SIG-M5 (cell line): ENCODE results near the gene RGL1.

ENCODE experiments used
- DNase-seq: peaks from one replicate; lab custom pipeline; 2025; lab: John Stamatoyannopoulos, UW

Gene RGL1

DNA sequence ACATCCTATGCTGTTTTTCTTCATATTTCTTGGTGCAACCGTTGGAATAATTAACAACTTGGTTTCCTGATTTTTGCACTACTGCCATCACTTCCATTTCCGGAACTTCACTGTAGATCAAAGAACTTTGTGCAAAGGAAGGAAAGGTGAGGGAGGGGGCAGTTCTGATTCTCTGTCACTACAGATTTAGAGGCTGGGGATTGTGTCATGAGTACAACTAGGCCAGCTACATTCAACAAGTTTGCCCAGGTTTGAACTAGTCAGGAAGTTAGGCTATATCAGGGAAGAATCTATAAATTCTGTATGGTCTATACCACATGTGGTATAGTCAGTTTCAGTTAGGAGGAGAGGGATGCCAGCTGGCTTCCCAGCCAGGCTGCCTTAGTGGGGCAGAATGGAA, 84.2 kb downstream of the RGL1 start:
- no peak for DNase-seq

DNA sequence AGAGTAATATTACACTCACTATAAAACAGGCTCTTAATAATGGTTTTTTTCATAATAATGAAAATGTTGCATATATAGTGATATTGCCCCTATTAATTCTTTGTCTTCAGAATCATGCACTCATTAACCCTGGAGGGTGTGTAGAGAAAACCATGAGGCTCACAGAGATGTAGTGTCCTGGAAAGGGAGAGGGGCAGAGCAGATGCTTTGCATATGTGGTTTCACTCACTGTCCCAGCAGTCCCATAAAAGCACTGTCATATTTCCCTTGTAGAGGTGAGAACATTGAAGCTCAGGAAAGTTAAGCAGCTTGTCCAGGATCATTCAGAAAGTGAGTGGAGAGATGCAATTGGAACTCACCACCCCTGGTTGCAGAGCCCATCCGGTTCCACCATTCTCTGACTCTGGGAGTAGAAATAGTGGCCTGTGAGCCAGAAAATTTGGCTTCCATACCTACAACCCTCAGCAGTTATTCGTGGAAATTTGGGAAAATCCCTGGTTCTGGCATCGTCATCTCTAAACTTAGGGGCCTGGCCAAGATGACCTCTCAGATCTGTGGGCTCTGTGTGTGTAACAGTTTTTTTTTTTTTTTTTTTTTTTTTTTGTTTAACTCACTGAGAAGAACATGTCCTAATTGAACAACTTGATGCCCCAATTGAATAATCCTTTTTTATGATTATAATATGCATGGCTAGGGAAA, 86.4 kb downstream of the RGL1 start:
- DNase-seq, result no peak

DNA sequence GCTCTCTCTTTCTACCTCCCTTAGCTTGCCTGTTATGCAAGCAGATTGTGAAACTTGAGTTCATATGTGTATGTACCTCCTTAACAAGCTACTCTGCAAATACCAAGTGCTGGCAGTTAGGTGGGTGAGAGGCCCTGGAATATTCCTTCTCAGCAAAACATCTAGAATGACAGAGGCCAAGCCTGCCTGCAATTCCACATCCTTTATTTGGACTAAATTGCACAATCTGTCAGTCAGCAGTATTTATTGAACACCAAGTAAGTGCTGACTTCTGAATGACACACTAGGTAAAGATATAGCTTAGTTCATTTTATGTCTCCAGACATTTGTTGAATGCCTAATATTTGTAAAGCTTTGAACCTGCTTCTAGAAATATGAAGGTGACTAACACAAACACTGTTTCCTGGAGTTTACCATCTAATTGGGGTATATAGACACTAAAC, 87.5 kb downstream of the RGL1 start:
- DNase-seq, result no peak

DNA sequence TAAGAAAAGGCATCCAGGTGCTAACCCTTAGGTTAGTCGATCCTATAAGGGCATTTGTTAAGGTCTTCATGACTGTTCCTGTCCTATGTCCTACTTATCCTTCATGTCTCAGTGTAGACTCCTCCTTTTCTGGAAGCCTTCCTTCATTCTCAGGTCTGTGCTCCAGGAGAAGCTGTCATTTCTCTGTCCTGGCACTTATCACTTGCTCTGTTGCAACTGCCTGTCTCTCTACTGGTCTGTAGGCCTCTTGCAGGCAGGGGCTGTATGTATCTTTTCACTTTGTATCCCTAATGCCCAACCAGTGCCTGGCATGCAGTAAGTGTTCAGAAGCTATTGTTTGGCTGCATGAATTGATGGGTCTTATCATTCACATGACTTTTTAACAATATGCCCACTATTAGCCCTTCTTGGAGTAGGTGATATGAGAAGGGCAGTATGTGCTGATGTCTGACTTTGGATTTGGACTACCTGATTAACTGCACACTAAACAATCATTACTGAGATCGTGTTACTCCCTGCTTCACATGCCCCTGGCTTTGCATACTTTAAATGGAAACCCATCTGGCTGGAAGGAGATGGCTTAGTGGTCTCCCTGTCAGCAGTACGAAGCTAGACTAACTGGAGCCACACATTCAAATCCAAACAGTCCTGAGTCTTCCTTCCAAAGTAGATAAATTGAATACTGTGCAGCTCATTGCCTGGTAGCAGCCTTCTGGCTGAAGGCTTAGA, 88.8 kb downstream of the RGL1 start:
- no peak for DNase-seq

DNA sequence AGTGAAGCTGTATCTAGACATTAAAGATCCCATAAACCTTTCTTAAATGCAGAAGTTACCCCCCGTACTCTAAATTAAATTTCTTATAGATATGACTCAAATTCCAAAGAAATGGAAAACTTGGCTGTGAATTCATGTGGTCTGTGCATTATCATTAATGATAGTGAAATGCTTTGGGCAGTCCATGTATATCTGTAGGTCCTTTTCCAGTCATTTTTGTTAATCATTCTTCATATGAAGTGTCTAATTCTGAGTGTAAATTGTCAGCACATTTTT, 89.3 kb downstream of the RGL1 start:
- DNase-seq, result no peak

DNA sequence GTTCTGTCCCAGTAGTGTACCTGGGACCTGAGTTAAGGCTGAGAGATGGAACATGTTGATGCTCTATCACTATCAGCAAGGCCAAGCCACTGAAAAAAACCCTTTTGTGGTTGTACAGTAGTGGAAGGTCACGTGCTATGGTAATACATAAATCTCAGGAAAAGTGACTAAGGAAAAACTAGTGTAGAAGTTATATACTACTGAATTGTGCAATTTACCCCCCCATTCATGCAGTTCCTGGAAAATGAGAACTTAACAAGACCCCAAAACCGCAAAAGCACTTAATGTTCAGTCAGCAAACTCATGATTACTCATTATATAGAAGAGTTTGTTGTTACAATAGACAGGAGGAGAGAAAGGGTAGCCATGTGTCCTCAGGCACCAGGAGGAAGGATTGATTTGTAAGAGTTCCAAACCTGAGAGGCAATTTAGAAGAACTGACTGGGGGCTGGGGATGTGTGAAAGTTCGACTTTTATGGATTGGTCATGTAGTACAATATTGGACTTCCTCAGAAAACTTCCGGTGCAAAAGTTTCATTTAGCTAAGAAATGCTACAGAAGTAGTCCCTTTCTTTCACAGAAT, 91.6 kb downstream of the RGL1 start:
- DNase-seq, result peak; percentile 95

DNA sequence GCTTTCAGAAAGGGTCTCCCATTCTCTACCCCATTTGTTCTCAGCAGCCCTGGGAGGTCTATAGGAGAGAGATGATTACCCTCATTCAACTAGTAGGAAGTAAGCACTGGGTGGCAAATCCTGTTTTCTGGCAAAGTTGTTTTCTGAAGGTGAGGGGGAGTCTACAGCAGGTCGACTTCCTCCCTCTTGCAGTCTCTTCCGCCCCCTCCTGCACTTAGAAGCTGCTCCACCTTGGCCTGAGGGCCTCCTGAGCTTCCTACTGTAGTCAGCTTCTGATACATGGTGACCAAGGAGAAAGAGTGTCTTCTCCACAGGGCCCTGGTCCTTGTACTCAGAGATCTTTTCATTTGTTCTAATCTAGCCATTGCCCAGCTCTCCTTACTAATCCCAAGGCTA, 93.1 kb downstream of the RGL1 start:
- DNase-seq, result no peak

DNA sequence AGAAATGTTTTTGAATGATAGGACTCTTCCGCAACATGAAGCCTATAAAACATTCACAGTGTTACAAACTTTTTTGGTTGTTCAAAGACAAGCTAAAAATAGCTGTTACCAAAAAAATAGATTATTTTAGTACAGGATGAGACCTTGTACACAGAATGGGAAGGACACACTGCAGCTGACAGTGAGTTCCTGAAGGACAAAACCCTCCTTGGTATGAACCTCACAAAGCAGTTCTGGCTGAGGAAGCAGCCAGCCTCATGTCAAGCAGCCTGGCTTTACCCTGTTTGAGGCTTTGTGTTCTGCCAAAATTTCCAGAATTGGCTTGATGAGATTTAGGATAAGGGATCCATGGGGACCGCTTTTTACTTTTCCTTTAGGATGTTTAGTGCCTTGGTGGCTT, 93.7 kb downstream of the RGL1 start:
- DNase-seq, result no peak

DNA sequence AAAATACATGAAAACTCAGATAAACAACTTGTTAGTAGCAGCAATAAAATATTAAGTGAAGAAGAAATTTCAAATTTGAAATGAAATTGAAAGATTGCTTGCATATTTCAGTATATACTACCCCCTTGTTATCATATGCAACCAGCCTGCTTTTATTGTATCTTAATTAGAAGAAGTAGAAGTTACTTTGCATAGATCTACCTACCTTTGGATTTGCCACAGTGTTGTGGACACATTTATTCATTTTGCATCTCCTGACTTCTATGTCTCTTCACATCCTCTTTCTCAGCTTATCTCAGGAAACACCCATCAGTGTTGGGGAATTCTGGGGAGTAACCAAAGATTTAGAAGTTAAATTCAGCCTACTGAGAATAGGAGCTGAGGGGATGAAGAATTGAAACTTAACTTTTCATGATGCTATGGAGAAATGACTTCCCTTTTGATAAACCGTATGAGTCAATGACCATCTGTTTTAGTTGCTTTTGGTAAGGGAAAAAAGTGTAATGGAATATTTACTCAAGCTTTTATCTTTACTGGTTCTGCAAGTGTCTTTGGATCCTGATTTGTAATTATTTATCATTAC, 96.9 kb downstream of the RGL1 start:
- no peak for DNase-seq

DNA sequence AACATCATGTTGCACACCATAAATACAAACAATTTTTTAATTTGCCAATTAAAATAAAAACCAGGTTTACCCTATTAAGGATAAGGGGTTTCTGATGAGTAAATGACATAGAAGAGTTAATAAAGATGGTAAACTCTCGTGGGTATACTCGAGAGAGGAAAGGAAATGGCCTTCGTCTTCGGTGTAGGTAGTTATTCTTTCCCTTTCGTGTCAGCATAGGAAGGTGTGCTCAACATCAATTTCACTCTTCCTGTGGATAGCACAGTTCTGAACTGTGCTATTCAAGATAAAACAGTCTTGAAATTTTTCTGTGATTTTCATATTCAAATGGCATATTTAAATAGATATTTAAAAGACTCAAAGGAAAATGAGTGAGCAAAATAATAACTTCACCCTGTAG, 98.2 kb downstream of the RGL1 start:
- DNase-seq, result no peak

DNA sequence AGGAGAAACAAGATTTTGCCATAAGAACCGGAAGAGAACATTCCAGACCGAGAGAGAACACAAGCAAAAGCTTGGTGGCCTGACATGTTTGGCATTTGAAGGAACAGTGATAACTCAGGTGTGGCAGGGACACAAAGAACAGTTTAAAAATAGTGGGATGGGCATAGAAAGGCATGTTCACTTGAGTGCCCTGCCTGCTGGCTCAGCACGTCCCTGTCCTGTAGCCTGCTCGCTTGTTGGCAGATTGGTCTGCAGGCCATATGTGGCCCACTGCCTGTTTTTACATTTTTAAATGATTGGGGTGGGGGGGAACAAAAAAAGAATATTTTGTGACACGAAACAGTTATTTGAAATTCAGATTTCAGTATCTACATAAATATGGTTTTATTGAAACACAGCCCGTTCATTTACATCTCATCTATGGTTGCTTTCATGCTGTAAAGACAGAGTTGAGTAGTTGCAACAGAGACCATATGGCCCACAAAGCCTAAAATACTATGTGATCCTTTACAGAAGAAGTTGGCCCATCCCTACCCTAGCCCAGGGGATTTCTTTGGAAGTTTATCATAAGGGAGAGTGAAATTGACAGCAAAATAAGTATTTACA, 100.7 kb downstream of the RGL1 start:
- DNase-seq, result no peak

DNA sequence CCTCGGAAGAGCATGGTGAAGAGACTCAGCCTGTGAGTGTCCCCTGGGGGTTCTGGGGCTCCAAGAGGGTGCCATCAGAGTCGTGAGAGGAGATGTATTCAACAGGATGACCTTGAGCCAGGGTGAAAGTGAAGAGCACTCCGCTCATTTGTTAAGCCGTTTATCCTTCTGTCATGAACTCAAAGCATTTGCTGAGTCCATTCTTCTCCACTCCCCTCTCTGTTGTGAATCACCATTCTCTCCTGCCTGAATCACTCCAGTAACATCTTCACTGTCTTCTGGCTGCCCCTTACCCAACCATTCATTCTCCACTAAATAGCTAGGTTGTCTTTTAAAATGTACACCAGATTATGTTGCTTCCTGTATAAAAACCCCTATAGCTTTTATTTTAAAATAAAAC, 102.2 kb downstream of the RGL1 start:
- no peak for DNase-seq

DNA sequence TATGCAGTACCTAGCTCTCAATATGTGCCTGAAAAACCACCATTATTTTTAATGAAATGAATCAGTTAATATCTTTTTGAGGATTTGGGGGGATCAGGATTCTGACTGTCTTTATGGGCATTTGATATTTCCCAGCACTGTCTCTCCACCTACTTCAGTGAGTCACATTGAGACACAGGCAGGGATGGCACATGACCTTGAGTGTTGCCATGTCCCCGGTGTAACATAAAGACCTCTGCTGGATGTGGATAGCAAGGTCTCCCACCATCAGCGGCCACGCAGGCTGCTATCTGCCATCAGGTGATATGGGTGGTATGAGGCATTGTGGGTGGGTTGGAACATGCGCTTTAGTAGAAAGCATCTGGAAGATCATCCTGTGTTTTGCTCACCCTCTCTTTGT, 103.2 kb downstream of the RGL1 start:
- DNase-seq, result no peak

DNA sequence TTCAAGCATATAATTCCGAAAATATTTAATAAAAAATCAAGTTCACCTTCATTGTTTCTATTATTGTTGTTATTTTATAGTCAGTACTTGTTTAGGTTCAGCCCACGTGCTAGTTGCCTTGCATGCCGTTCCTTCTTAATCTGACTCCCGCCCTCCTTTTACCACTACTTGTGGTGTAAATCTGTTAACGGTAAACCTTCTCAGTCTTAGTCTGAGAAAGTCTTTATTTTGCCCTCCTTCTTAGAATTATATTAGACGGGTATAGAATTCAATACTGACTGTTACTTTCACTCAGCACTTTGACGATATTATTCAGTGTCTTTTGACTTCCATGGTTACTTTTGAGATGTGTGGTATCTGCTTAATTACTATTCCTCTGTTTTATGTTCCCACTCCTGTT, 104.8 kb downstream of the RGL1 start:
- no peak for DNase-seq

DNA sequence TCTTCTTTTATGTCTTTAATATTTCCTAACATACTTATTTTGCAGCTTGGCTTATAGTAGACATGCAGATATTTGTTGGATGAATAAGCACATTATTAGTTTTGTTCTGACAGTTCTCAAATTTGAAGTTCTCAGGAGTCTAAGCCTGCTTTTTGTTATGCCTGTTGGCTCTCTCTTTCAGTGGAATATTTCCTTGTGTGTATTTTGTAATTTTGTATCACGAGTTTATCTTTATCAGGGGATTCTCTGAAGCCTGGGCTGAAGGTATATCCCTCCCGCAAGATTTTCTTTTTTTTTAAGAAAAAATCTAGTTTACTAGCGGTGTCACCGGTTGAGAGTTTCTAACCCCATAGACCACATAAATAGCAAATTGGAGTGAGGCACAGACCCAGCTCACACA, 105.9 kb downstream of the RGL1 start:
- DNase-seq, result no peak

DNA sequence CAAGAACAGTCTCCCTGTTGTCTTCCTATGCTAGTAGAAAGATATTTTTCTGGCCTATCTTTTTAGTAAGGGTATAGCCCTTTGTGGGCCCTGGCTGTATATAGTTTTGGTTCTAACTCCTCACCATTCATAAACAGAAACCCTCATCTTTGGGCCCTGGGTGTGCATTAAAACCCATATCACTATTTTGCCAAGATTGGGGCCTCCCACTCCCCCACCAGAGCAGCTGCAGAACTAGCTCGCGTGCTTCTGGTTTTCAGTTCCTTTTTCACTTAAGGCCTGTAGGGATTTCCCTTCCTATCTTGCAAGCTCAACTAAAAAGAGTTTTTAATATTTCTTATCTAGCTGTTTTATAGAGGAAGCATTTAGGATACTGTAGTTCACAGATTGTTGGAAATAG, 106.4 kb downstream of the RGL1 start:
- DNase-seq, result peak; percentile 50

DNA sequence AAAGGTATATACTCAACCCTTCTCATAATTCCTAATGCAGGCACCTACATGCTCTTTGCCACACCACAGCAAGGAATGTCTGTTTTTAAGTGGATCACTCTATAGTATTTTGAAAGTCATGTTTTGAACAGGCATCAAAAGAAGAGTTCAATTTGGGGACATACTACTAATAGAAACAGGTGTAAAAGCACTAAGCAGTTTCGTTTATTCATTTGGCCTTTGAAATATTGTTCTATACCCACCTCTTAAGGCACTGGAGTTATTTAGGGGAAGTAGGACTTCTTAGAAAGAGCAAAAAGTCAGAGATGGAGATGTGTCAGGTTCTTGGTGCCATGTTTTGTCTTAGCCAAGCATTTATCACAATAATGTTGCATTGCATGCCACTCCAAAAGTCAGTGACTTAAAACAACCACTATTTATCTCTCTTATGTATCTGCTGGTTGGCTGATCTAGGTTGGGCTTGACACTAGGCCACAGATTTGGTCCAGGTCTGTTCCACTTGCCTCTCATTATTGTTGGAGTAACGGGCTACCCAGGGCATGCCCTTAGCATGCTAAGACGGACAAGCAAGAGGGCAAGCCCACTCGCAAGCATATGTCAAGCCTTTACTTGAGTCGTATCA, 107.5 kb downstream of the RGL1 start:
- DNase-seq, result no peak

DNA sequence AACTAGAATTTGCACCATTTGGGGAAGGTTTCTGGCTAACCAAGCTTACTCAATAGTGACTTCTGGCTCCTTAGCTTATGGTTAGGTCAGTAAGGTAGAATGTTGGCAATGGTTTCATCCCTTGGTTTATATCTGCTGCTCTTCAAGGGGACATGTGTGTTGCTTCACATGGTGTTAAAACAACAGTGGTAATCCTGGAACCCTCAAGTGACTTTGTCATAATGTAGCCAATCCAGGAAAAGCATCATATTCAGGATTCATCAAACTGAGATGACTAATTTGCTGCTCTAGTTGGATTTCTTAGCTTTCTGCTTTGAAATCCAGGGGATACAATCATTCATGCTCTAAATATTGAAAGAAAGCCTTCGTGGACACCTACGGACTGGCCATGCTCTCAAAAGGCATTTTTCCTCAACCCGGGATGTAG, 108.7 kb downstream of the RGL1 start:
- no peak for DNase-seq

DNA sequence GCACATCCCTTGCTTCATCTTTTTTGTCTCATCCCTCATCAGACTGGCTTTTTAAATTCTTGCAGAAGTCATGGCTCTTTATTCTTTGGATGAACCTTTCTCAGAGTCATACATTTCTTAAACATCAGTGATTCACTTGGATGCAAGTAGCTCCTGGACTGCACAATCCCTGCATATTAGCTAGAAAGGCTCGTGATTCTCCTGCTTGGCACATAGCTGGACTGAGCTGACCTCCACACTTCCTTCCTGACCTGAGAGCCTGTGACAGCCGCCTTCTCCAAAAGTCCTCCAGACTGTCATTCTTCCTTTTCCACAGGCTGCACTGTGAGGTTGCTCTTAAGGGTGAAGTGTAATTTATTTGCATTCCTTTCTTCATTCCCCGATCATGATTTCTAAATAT, 109.4 kb downstream of the RGL1 start:
- no peak for DNase-seq

DNA sequence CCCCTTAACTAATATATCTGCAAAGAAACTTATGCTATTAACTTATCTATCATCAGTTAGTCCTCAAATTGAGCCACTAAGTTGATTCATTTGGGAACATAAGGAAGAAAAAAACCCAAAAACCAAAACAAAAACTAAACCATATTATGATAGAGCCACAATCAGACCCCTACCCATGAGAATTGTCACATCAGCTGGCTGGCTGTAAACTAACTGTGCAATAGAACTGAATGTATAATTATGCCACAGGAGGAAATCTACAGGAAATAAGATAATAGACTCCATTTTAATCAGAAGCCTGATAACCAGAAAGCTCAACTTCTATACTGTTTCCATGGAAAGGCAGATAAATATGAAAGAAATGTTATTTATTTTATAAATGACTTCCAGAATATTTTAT, 110.0 kb downstream of the RGL1 start:
- DNase-seq, result no peak

DNA sequence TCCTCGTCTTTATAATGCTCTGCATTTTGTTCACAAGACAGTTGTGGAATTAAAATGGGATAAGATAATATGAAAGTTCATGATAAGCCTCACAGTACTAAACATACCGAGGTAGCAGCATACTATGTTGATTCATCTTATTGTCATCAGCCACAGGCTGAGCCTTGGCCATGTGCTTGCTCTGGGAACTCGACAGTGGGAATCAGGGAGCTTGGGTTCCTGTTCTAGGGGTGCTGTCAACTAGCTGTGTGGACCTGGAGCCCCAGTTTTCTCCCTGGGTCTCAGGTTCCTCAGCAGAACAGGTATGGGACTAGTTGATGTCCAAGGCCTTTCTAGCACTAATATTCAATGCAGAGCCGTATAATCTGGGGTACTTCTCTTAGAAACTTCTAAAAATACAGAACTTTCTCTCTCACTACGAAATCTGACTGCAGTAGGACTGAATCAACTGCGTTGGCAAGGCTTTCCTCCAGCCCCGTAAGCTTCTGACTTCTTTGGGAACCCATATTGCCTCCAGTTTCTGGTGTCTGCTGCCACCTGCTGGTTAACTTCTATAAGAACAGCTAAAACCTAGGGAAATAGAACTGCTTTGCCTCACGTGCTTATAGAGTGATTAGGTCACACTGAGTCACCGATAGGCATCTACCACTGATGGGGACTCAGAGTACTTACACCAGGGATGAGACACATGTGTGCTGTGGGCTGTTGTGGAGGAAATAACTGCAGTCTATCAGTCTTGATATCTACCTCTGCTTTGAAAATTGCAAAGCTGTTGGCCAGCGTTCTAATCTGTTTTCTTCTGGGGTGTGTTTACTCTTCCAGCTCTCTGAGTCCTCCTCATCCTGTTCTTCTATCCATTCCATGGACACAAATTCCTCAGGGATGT, 110.9 kb downstream of the RGL1 start:
- DNase-seq, result peak; percentile 88
